K562 (cell line): ENCODE data around the gene PHF1. TPM values are rescaled to one million over a fixed set of nuclear protein-coding genes. Genes with fewer than 3 reads are reported as not detected.

Source experiments
- ATF1 ChIP-seq, 2 experiments: fragments of 450-650 bp in 1 of 2; IDR thresholded peaks; 2 replicates each; pipeline ENCODE4 v1.6.1; 2016; ENCODE audit warnings: missing compliant biosample characterization in 1 of 2, missing genetic modification characterization in 1 of 2
- BHLHE40 ChIP-seq: IDR thresholded peaks from 2 replicates; pipeline ENCODE4 v1.6.1; 2011; ENCODE audit warnings: low read length, improper control_type of control experiment
- BRCA1 ChIP-seq, 2 experiments: fragments of 450-650 bp in 1 of 2; sonication (generic) in 1 of 2; formaldehyde crosslinking in 1 of 2; IDR thresholded peaks; 2 replicates each; pipeline versions ENCODE4 v1.5.0 to v1.6.1; 2017 to 2020; ENCODE audit warnings: mild to moderate bottlenecking in 1 of 2, missing genetic modification reagents in 1 of 2
- BRD9 ChIP-seq: fragments of 450-650 bp; IDR thresholded peaks from 2 replicates; pipeline ENCODE4 v1.6.1; 2018; ENCODE audit warnings: low read depth; ENCODE audit not compliant: partially characterized antibody
- CBFA2T3 ChIP-seq: fragments of 450-650 bp; IDR thresholded peaks from 2 replicates; pipeline ENCODE4 v1.6.1; 2017
- CC2D1A ChIP-seq: fragments of 450-650 bp; IDR thresholded peaks from 2 replicates; pipeline ENCODE4 v1.6.1; 2017; ENCODE audit warnings: mild to moderate bottlenecking
- HDAC2 ChIP-seq: fragments of 450-650 bp; IDR thresholded peaks from 2 replicates; pipeline ENCODE4 v1.6.1; 2016; ENCODE audit warnings: mild to moderate bottlenecking
- KAT8 ChIP-seq: fragments of 450-650 bp; IDR thresholded peaks from 2 replicates; pipeline ENCODE4 v1.6.1; 2016; ENCODE audit warnings: low read depth, mild to moderate bottlenecking
- MCM7 ChIP-seq, 2 experiments: fragments of 450-650 bp; IDR thresholded peaks; 2 replicates each; pipeline ENCODE4 v1.6.1; 2016 to 2018
- MEIS2 ChIP-seq: fragments of 450-650 bp; IDR thresholded peaks from 2 replicates; pipeline ENCODE4 v1.6.1; 2014; ENCODE audit warnings: mild to moderate bottlenecking; ENCODE audit not compliant: partially characterized antibody
- MYBL2 ChIP-seq, 2 experiments: fragments of 450-650 bp in 1 of 2; sonication (generic) in 1 of 2; formaldehyde crosslinking in 1 of 2; IDR thresholded peaks; 2 replicates each; pipeline versions ENCODE4 v1.6.1 to v1.8.1; 2017 to 2022; ENCODE audit warnings: borderline replicate concordance in 1 of 2, inconsistent platforms in 1 of 2, low read depth in 1 of 2, mild to moderate bottlenecking in 1 of 2, missing genetic modification reagents in 1 of 2, moderate library complexity in 1 of 2
- NFIC ChIP-seq: fragments of 450-650 bp; IDR thresholded peaks from 2 replicates; pipeline ENCODE4 v1.6.1; 2017; ENCODE audit warnings: mild to moderate bottlenecking, inconsistent platforms
- PTBP1 ChIP-seq: fragments of 200-400 bp; formaldehyde crosslinking; IDR thresholded peaks from 2 replicates; pipeline ENCODE4 v1.6.1; 2017; ENCODE audit warnings: low read depth, low read length
- PURB ChIP-seq: sonication (generic); formaldehyde crosslinking; IDR thresholded peaks from 2 replicates; pipeline ENCODE4 v1.9.0; 2021; ENCODE audit warnings: low read depth, mild to moderate bottlenecking, missing genetic modification reagents
- SMAD4 ChIP-seq: fragments of 250-450 bp; sonication (Bioruptor Pico); conservative IDR thresholded peaks from 2 replicates; pipeline ENCODE4 v1.8.0; 2021; ENCODE audit warnings: inconsistent platforms, mild to moderate bottlenecking, moderate library complexity
- SMARCA5 ChIP-seq: fragments of 450-650 bp; IDR thresholded peaks from 2 replicates; pipeline ENCODE4 v1.6.1; 2016
- SMARCC2 ChIP-seq: fragments of 450-650 bp; IDR thresholded peaks from 2 replicates; pipeline ENCODE4 v1.6.1; 2017; ENCODE audit warnings: antibody characterized with exemption, moderate library complexity, mild to moderate bottlenecking, low read depth
- ZNF124 ChIP-seq: sonication (generic); formaldehyde crosslinking; IDR thresholded peaks from 2 replicates; pipeline ENCODE4 v1.8.1; 2022; ENCODE audit warnings: missing genetic modification reagents
- ZNF239 ChIP-seq: fragments of 250-450 bp; sonication (Bioruptor Pico); IDR thresholded peaks from 2 replicates; pipeline ENCODE4 v1.4.0; 2020; ENCODE audit warnings: mild to moderate bottlenecking
- polyA plus RNA-seq, 8 experiments: library from polyadenylated mRNA; depleted of rRNA in 4 of 8; stranded (reverse) in 5 of 8; unstranded in 3 of 8; fragments of >200 nt; fragmentation: Nextera tagmentation in 2 of 8; fragmentation: Illumina TruSeq in 1 of 8; extraction: Ambion mirVana in 2 of 8; extraction: Trizol in 1 of 8; gene quantifications; 2 replicates each; pipeline versions ENCODE4 v1.2.1 to v1.2.3, GENCODE V29; 2011 to 2014; ENCODE audit warnings: inconsistent platforms in 1 of 8, missing spikeins in 1 of 8
- total RNA-seq, 7 experiments: library from RNA; depleted of rRNA in 6 of 7; stranded (reverse); fragments of >200 nt in 6 of 7; fragmentation: Illumina TruSeq in 2 of 7; extraction: Trizol in 2 of 7; gene quantifications; 2 replicates each; pipeline versions ENCODE4 v1.2.1 to v1.2.3, GENCODE V29; 2011 to 2021; ENCODE audit warnings: low replicate concordance in 1 of 7
- TF ChIP-seq, protein P1 (sequence below), 2 experiments: fragments of 450-650 bp in 1 of 2; sonication (generic) in 1 of 2; formaldehyde crosslinking in 1 of 2; IDR thresholded peaks; 2 replicates each; pipeline versions ENCODE4 v1.7.1 to v1.9.0; 2016 to 2022; ENCODE audit warnings: inconsistent platforms in 1 of 2, mild to moderate bottlenecking in 1 of 2, missing genetic modification reagents in 1 of 2

The PHF1 gene
- total and polyA plus RNA-seq, 9 of the 15 experiments (the other 6 are each of a cell fraction or from before 2014, with no cell fraction given), result 3.7 to 64.2 (median 33.7) TPM

DNA sequence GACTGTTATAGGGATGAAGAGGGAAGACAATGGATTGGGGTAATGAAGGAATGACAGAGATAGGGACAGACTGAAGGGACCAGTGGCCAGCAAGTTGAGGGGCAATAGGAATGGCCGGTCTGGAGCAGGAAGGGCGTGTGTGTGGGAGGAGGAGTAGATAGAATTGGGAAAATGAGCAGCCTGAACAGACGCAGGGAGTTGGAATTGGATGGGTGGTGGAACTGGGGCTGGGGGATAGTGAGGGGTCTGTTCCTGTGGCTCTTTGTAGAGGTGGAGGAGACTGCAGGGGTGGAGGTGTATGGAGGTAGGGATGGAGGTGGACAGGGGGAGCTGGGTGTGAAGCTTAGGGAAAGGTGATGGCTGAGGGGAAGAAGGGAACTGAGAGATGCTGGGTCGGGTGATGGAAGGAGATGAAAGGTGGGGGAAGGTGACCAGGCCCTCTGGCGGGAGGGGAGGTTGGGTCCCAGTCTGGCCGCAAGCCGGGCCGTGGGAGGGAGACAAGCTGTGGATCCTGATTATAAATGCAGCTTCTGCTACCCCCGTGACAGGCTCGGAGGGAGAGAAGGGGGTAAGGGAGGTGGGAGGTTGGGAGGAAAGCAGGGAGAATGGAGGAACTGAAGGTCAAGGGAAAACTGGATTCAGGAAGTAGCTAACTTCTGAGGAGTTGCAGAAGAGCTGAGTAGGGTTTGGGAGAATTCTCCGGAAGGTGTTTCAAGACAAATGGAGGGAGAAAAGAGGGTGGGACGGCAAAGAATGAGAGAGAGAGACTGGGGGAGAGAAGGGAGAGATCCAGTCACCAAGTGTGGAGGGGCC lies 14.2 kb downstream of the PHF1 start (continued):
- TF ChIP-seq, protein P1, sequence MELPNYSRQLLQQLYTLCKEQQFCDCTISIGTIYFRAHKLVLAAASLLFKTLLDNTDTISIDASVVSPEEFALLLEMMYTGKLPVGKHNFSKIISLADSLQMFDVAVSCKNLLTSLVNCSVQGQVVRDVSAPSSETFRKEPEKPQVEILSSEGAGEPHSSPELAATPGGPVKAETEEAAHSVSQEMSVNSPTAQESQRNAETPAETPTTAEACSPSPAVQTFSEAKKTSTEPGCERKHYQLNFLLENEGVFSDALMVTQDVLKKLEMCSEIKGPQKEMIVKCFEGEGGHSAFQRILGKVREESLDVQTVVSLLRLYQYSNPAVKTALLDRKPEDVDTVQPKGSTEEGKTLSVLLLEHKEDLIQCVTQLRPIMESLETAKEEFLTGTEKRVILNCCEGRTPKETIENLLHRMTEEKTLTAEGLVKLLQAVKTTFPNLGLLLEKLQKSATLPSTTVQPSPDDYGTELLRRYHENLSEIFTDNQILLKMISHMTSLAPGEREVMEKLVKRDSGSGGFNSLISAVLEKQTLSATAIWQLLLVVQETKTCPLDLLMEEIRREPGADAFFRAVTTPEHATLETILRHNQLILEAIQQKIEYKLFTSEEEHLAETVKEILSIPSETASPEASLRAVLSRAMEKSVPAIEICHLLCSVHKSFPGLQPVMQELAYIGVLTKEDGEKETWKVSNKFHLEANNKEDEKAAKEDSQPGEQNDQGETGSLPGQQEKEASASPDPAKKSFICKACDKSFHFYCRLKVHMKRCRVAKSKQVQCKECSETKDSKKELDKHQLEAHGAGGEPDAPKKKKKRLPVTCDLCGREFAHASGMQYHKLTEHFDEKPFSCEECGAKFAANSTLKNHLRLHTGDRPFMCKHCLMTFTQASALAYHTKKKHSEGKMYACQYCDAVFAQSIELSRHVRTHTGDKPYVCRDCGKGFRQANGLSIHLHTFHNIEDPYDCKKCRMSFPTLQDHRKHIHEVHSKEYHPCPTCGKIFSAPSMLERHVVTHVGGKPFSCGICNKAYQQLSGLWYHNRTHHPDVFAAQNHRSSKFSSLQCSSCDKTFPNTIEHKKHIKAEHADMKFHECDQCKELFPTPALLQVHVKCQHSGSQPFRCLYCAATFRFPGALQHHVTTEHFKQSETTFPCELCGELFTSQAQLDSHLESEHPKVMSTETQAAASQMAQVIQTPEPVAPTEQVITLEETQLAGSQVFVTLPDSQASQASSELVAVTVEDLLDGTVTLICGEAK (IDR thresholded peaks at IDR 0.05), result peak; percentile 70
- TF ChIP-seq, protein P1 (CRISPR knock-in tag; IDR thresholded peaks at IDR 0.05), result no peak
- TF ChIP-seq HDAC2 (0 out of 2 replicates have a peak, but pooled peaks have one; percentile 69), MYBL2 (IDR thresholded peaks at IDR 0.05; ENCODE audit: low read depth) (0 out of 2 replicates have a peak, but pooled peaks have one; percentile 14), MYBL2 (CRISPR knock-in tag; IDR thresholded peaks at IDR 0.05; ENCODE audit: borderline replicate concordance) (no peak), BRD9 (peak; percentile 87), ZNF239 (CRISPR knock-in tag) (no peak), PURB (CRISPR knock-in tag) (no peak), PTBP1 (0 out of 2 replicates have a peak, but pooled peaks have one; percentile 18), CC2D1A (peak; percentile 81; the same call in 1 of the 2 replicates), CBFA2T3 (peak; percentile 90), SMARCC2 (peak; percentile 64; the same call in 1 of the 2 replicates), ATF1 (CRISPR knock-in tag; IDR thresholded peaks at IDR 0.05) (no peak), ATF1 (tag; IDR thresholded peaks at IDR 0.05) (0 out of 2 replicates have a peak, but pooled peaks have one; percentile 14), BRCA1 (IDR thresholded peaks at IDR 0.05) (no peak), BRCA1 (CRISPR knock-in tag; IDR thresholded peaks at IDR 0.05) (no peak), SMAD4 (CRISPR knock-in tag) (peak; percentile 43), BHLHE40 (peak; percentile 60; the same call in 1 of the 2 replicates), ZNF124 (CRISPR knock-in tag) (no peak), SMARCA5 (peak; percentile 72; the same call in 1 of the 2 replicates), NFIC (peak; percentile 82), MCM7 (IDR thresholded peaks at IDR 0.05) (peak in 1 of 2 experiments; percentile 56; a peak in 1 of 4 replicates), MEIS2 (peak; percentile 45), KAT8 (peak; percentile 66; the same call in 1 of the 2 replicates)
